Osteoblast (primary cell): ENCODE results near the gene LPAR1. TPM values are rescaled to one million over a fixed set of nuclear protein-coding genes. Genes with fewer than 3 reads are reported as not detected.

Experiments used
- DNase-seq: peaks from one replicate; pipeline ENCODE4 v3.0.0; 2011; ENCODE audit warnings: low spot score, mixed read lengths; ENCODE audit not compliant: insufficient read length; ENCODE audit errors: missing footprints
- H2AFZ ChIP-seq: 2 replicates; pipeline ENCODE4 v1.6.0; 2011; ENCODE audit warnings: mild to moderate bottlenecking, low read length
- H3K27ac ChIP-seq: 2 replicates; pipeline ENCODE4 v1.5.1; 2011; ENCODE audit warnings: mild to moderate bottlenecking, low read depth, low read length, moderate library complexity
- H3K27me3 ChIP-seq: 2 replicates; pipeline ENCODE4 v1.6.0; 2012; ENCODE audit warnings: mild to moderate bottlenecking, control low read depth, inconsistent platforms, low read length, moderate library complexity; ENCODE audit not compliant: insufficient read depth
- H3K36me3 ChIP-seq: 2 replicates; pipeline ENCODE4 v1.5.1; 2011; ENCODE audit warnings: mild to moderate bottlenecking, low read length, control low read depth, moderate library complexity; ENCODE audit not compliant: insufficient read depth
- H3K4me1 ChIP-seq: 2 replicates; pipeline ENCODE4 v1.5.1; 2011; ENCODE audit warnings: mild to moderate bottlenecking, low read length, control low read depth, moderate library complexity; ENCODE audit not compliant: insufficient read depth
- H3K4me2 ChIP-seq: 2 replicates; pipeline ENCODE4 v1.6.0; 2011; ENCODE audit warnings: mild to moderate bottlenecking, low read length; ENCODE audit not compliant: insufficient read depth
- H3K4me3 ChIP-seq: fragments of 200-600 bp; sonication (generic); 3 replicates; pipeline ENCODE4 v1.5.1; 2012; ENCODE audit warnings: mild to moderate bottlenecking, low read length, inconsistent platforms; ENCODE audit not compliant: insufficient read depth
- H3K79me2 ChIP-seq: 2 replicates; pipeline ENCODE4 v1.6.0; 2012; ENCODE audit warnings: mild to moderate bottlenecking, low read length, control low read depth, inconsistent platforms; ENCODE audit not compliant: insufficient read depth
- H3K9me3 ChIP-seq: 2 replicates; pipeline ENCODE4 v1.5.1; 2011; ENCODE audit warnings: low read depth, low read length, control low read depth
- H4K20me1 ChIP-seq: 2 replicates; pipeline ENCODE4 v1.6.0; 2012; ENCODE audit warnings: mild to moderate bottlenecking, low read length, control low read depth; ENCODE audit not compliant: insufficient read depth
- CTCF ChIP-seq: IDR thresholded peaks from 2 replicates; pipeline ENCODE4 v1.5.1; 2011; ENCODE audit warnings: mild to moderate bottlenecking, low read depth, low read length, moderate library complexity; ENCODE audit errors: extremely low read depth
- total RNA-seq: library from RNA; depleted of rRNA; stranded (reverse); fragments of >200 nt; gene quantifications from 2 replicates; pipeline ENCODE4 v1.2.3, GENCODE V29; 2012

Gene LPAR1
- total RNA-seq, 1 donor: 151 TPM

- Histone ChIP-seq H3K79me2 (peaks cover 89% of the 10 kb centered on the region), H3K9me3 (no peaks in the 10 kb centered on the region), H3K36me3 (peaks cover 11% of the 10 kb centered on the region), H3K4me3 (no peak overlapping the region), H3K4me1 (peaks cover 35% of the 10 kb centered on the region), H3K27me3 (no peaks in the 10 kb centered on the region), H3K27ac (no peak overlapping the region), H3K4me2 (no peak overlapping the region), H2AFZ (no peak overlapping the region), H4K20me1 (no peaks in the 10 kb centered on the region)
- no peak for DNase-seq
- no peak for TF ChIP-seq CTCF
Observed at GRCh38 chr9:110894731-110895130, 143.5 kb downstream of the LPAR1 start.

GRCh38 chr9:110892689-110893088, 145.6 kb downstream of the LPAR1 start:
- no peaks in the 10 kb centered on the region for H3K9me3 ChIP-seq
- peaks cover 18% of the 10 kb centered on the region for H3K4me1 ChIP-seq
- no peaks in the 10 kb centered on the region for H4K20me1 ChIP-seq
- H3K27ac ChIP-seq: no peak overlapping the region
- no peak overlapping the region for H2AFZ ChIP-seq
- H3K4me3 ChIP-seq: no peak overlapping the region
- peaks cover 11% of the 10 kb centered on the region for H3K36me3 ChIP-seq
- H3K27me3 ChIP-seq: no peaks in the 10 kb centered on the region
- no peak for TF ChIP-seq CTCF
- DNase-seq: no peak
- H3K4me2 ChIP-seq: no peak overlapping the region
- H3K79me2 ChIP-seq: peaks cover 90% of the 10 kb centered on the region

- no peak overlapping the region for H2AFZ ChIP-seq
- no peak overlapping the region for H3K4me3 ChIP-seq
- no peaks in the 10 kb centered on the region for H4K20me1 ChIP-seq
- no peak overlapping the region for H3K4me2 ChIP-seq
- DNase-seq: no peak
- peaks cover 83% of the 10 kb centered on the region for H3K79me2 ChIP-seq
- no peak for TF ChIP-seq CTCF
- no peaks in the 10 kb centered on the region for H3K27me3 ChIP-seq
- peaks cover 19% of the 10 kb centered on the region for H3K4me1 ChIP-seq
- H3K9me3 ChIP-seq: no peaks in the 10 kb centered on the region
- no peak overlapping the region for H3K27ac ChIP-seq
- H3K36me3 ChIP-seq: peaks cover 7% of the 10 kb centered on the region
Observed at GRCh38 chr9:110891760-110892159, 146.5 kb downstream of the LPAR1 start.

GRCh38 chr9:110890416-110890815, 147.9 kb downstream of the LPAR1 start:
- Histone ChIP-seq H3K4me1 (peaks cover 19% of the 10 kb centered on the region), H4K20me1 (no peaks in the 10 kb centered on the region), H3K4me3 (no peak overlapping the region), H2AFZ (no peak overlapping the region), H3K36me3 (peaks cover 7% of the 10 kb centered on the region), H3K4me2 (no peak overlapping the region), H3K27me3 (no peaks in the 10 kb centered on the region), H3K9me3 (no peaks in the 10 kb centered on the region), H3K27ac (no peak overlapping the region), H3K79me2 (peaks cover 85% of the 10 kb centered on the region)
- no peak for DNase-seq
- TF ChIP-seq CTCF: no peak
